Measurements from ENCODE around the gene ZNF684. TPM values are rescaled to one million over a fixed set of nuclear protein-coding genes. Genes with fewer than 3 reads are reported as not detected.
A peak's percentile ranks its signal among the peaks of the same experiment; 100 is the strongest.
"Not testable (repeated sequence)": the region's sequence is repeated elsewhere in the genome, so short reads cannot be mapped to it uniquely, and the experiment has no call there.

The ZNF684 gene
- total RNA-seq, 8 experiments from 2014 or later: 0.97 to 8.0 (median 5.6) TPM

DNA sequence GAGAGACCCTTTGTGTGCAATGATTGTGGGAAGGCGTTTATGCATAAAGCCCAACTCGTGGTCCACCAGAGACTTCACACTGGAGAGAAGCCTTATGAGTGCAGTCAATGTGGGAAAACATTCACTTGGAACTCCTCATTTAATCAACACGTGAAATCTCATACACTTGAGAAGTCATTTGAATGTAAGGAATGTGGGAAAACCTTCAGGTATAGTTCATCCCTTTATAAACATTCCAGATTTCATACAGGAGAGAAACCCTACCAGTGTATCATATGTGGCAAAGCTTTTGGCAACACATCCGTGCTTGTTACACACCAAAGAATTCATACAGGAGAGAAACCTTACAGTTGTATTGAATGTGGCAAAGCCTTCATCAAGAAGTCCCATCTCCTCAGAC lies 15.5 kb downstream of the ZNF684 start:
- WGBS, 10 experiments: 90 to 100% (median 99%) methylated on average over 1 to 4 of the region's 4 CpGs
- in situ Hi-C loops (cut with MboI; ENCODE audit: low pct_unique_long_range_greater_than_20kb in 2 of 9, low sequenced_read_pairs in 9 of 9, unreplicated experiment in 9 of 9): no loop called here
- ATAC-seq (replicated peaks in 6 of 8): no peak

DNA sequence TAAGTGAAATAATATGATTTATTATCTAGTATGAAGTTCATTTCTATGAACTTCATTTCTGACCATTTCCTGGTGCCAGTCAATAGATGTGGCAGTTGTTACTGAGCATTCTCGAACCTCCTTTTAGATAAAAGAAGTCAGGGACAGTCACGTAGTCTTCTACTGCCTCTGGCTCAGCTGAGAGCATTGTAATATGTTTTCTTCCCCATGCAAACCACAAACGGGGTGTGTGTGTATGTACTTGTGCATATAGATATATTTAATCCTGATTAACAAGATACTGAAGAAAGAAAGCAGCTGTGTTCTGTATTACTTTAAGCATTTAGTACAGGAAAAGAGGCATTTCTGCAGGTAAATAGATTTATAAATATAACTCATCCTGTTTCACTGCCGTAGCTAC lies 21.6 kb downstream of the ZNF684 start:
- 14 to 100% (median 86%) methylated on average over 1 to 4 of the region's 4 CpGs; no CpG with 5 or more reads in 1 of the 10 experiments for WGBS, 10 experiments
- peak in 3 of 8 experiments; percentile 37 to 94 (median 77) for ATAC-seq (replicated peaks in 6 of 8)
- Histone ChIP-seq H3K4me3 (no peak overlapping the region), H3K4me1 (replicated peaks in 1 of 2) (no peaks in the 10 kb centered on the region), H3K27ac (no peak overlapping the region)
- in situ Hi-C loops (cut with MboI; ENCODE audit: low pct_unique_long_range_greater_than_20kb in 2 of 9, low sequenced_read_pairs in 9 of 9, unreplicated experiment in 9 of 9): no loop called here

More for the DNA sequence above, 15.5 kb downstream of the ZNF684 start:
- no peaks in the 10 kb centered on the region for H3K4me1 ChIP-seq (replicated peaks in 1 of 2)
- H3K4me3 ChIP-seq: no peak overlapping the region
- H3K27ac ChIP-seq: no peak overlapping the region

DNA sequence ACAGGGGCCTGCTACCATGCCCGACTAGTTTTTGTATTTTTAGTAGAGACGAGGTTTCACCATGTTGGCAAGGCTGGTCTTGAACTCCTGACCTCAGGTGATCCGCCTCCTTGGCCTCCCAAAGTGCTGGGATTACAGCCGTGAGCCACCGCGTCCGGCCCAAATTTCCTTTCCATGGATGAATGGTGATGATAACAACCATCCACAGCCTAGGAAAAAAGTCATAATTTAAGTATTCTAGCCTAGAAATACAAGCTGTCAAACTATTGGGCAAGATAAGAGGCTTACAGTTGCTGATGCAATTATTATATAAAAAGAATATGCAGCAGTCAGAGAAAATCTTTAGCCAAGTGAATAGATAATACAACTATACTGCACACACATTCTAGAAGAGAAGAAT lies 23.4 kb downstream of the ZNF684 start:
- ATAC-seq (replicated peaks in 6 of 8); H3K27ac ChIP-seq; H3K4me1 ChIP-seq (replicated peaks in 1 of 2); in situ Hi-C loops (cut with MboI; ENCODE audit: low pct_unique_long_range_greater_than_20kb in 2 of 9, low sequenced_read_pairs in 9 of 9, unreplicated experiment in 9 of 9); H3K4me3 ChIP-seq: not testable (repeated sequence)
- 20 to 92% (median 73%) methylated on average over 1 to 7 of the region's 7 CpGs; no CpG with 5 or more reads in 3 of the 10 experiments for WGBS, 10 experiments

DNA sequence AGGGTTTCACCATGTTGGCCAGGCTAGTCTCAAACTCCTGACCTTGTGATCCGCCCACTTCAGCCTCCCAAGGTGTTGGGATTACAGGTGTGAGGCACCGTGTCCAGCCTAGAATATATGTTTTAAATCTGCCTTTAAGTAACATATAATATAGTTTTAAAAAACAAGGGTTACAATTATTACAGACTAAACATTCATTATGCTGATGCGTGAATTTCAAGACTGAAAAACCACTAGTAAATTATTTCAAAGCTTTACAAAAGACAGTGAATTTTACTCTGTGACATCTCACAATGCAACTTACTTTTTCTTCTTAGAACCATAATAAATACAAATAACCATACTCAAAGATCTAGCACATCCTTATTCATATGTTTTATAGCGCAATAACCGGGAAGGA lies 24.7 kb downstream of the ZNF684 start:
- Histone ChIP-seq H3K4me3 (no peak overlapping the region), H3K27ac (no peak overlapping the region), H3K4me1 (replicated peaks in 1 of 2) (no peaks in the 10 kb centered on the region)
- WGBS, 10 experiments: 74 to 100% (median 89%) methylated on average over 1 to 5 of the region's 5 CpGs; no CpG with 5 or more reads in 1 of the 10 experiments
- ATAC-seq (replicated peaks in 6 of 8): no peak
- in situ Hi-C loops (cut with MboI; ENCODE audit: low pct_unique_long_range_greater_than_20kb in 2 of 9, low sequenced_read_pairs in 9 of 9, unreplicated experiment in 9 of 9): no loop called here

DNA sequence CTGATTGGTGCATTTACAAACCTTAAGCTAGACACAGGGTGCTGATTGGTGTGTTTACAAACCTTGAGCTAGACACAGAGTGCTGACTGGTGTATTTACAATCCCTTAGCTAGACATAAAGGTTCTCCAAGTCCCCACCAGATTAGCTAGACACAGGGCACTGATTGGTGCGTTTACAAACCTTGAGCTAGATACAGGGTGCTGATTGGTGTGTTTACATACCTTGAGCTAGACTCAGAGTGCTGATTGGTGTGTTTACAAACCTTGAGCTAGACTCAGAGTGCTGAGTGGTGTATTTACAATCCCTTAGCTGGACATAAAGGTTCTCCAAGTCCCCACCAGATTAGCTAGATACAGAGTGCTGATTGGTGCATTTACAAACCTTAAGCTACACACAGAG lies 26.8 kb downstream of the ZNF684 start:
- 100% methylated on average over 1 of the region's 1 CpG; no CpG with 5 or more reads in 9 of the 10 experiments for WGBS, 10 experiments
- H3K4me1 ChIP-seq (replicated peaks in 1 of 2); in situ Hi-C loops (cut with MboI; ENCODE audit: low pct_unique_long_range_greater_than_20kb in 2 of 9, low sequenced_read_pairs in 9 of 9, unreplicated experiment in 9 of 9); H3K27ac ChIP-seq; ATAC-seq (replicated peaks in 6 of 8); H3K4me3 ChIP-seq: not testable (repeated sequence)

DNA sequence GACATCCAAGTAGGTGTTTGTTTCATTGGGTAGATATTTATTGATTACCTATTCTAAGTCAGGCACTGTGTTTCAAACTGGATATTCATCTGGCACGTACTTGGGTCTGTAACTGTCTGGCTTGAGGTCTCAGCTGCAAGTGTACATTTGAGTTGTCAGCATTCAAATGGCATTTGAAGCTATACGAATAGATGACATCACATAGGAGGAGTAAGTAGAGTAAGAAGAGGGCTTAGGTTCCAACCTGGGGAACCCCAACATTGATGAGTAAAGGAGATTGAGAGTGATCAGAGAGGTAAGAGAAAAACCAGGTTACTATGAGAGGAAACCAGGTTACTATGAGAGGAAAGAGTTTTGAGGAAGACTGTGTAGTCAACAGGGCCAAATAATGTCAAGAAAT lies 30.7 kb downstream of the ZNF684 start:
- in situ Hi-C loops (cut with MboI; ENCODE audit: low pct_unique_long_range_greater_than_20kb in 2 of 9, low sequenced_read_pairs in 9 of 9, unreplicated experiment in 9 of 9): no loop called here
- no peak for ATAC-seq (replicated peaks in 6 of 8)
- Histone ChIP-seq H3K4me3 (no peak overlapping the region), H3K27ac (no peak overlapping the region), H3K4me1 (replicated peaks in 1 of 2) (no peaks in the 10 kb centered on the region)
- WGBS, 10 experiments: 42 to 89% (median 72%) methylated on average over 1 to 2 of the region's 2 CpGs

DNA sequence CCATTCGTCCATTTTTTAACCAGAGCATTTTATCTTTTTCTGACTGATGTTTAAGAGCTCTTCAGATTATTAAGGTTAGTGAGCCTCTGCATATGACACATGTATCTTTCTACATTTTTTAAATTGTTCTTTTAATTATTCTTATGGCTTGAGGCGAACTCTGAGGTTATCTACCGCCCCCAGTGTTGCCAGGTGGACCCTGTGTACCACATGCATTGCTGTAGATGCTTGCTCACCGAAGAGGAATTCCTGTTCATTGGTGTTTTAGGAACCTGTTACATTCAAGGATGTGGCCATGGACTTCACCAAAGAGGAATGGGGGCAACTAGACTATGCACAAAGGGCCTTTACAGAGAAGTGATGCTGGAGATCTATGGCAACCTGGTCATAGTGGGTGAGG lies 31.8 kb downstream of the ZNF684 start:
- in situ Hi-C loops (cut with MboI; ENCODE audit: low pct_unique_long_range_greater_than_20kb in 2 of 9, low sequenced_read_pairs in 9 of 9, unreplicated experiment in 9 of 9): no loop called here
- 16 to 92% (median 71%) methylated on average over 1 to 4 of the region's 4 CpGs for WGBS, 10 experiments
- no peak for ATAC-seq (replicated peaks in 6 of 8)
- Histone ChIP-seq H3K27ac (no peak overlapping the region), H3K4me3 (no peak overlapping the region), H3K4me1 (replicated peaks in 1 of 2) (no peaks in the 10 kb centered on the region)

DNA sequence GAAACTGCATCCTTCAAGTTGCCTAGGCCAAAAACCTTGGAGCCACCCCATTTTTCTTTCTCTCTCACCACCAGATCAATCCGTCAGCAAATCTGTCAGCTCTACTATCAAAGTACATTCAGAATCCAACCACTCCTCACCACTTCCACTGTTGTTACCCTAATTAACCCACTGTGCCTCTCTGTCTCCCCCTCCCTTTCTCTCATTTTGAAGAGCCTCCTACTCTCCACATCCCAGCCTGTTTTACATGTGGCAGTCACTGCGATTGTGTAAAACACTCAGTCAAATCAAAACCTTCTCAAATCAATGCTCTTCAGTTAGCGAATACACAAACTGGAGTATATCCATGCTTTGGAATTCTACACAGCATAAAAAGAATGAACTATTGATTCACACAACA lies 33.1 kb downstream of the ZNF684 start:
- no peak overlapping the region for H3K4me3 ChIP-seq
- H3K27ac ChIP-seq: no peak overlapping the region
- ATAC-seq (replicated peaks in 6 of 8): no peak
- in situ Hi-C loops (cut with MboI; ENCODE audit: low pct_unique_long_range_greater_than_20kb in 2 of 9, low sequenced_read_pairs in 9 of 9, unreplicated experiment in 9 of 9): no loop called here
- H3K4me1 ChIP-seq (replicated peaks in 1 of 2): no peaks in the 10 kb centered on the region
- 17 to 70% (median 40%) methylated on average over 1 to 3 of the region's 3 CpGs; no CpG with 5 or more reads in 2 of the 10 experiments for WGBS, 10 experiments

DNA sequence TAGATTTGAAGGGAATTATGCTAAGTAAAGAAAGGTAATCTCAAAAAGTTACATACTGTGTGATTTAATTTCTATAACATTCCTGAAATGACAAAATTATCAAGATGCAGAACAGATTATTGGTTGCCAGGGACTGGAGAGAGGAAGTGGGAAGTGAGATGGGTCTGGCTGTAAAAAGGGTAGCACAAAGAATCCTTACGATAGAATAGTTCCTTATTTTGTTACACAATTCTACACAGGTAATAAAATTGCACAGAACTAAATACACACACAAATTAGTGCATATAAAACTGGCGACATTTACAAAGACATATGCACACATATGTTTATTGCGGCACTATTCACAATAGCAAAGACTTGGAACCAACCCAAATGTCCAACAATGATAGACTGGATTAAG lies 33.5 kb downstream of the ZNF684 start:
- no peaks in the 10 kb centered on the region for H3K4me1 ChIP-seq (replicated peaks in 1 of 2)
- no peak for ATAC-seq (replicated peaks in 6 of 8)
- no peak overlapping the region for H3K27ac ChIP-seq
- no peak overlapping the region for H3K4me3 ChIP-seq
- in situ Hi-C loops (cut with MboI; ENCODE audit: low pct_unique_long_range_greater_than_20kb in 2 of 9, low sequenced_read_pairs in 9 of 9, unreplicated experiment in 9 of 9): no loop called here
- 55 to 100% (median 85%) methylated on average over 1 to 3 of the region's 3 CpGs; no CpG with 5 or more reads in 1 of the 10 experiments for WGBS, 10 experiments

DNA sequence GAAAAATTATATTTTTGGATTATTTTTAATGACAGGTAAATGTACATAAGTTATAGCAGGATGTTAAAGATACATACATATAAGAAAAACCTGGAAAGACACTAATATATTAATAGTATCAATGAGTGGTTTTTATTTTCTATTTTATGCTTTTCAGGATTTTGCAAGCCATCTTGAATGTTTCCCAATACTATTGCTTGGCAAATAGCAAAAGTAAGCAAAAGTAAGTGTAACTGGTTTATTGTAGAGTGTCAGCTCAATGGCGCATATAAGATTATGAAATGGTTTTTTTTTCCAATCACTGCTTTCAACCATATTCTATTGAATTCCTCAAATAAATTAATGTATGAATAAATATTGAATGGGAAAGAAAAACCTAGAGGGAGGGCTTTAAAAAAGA lies 36.4 kb downstream of the ZNF684 start:
- WGBS, 10 experiments: 58 to 100% (median 100%) methylated on average over 1 of the region's 1 CpG; no CpG with 5 or more reads in 1 of the 10 experiments
- no peaks in the 10 kb centered on the region for H3K4me1 ChIP-seq (replicated peaks in 1 of 2)
- no peak overlapping the region for H3K27ac ChIP-seq
- no peak overlapping the region for H3K4me3 ChIP-seq
- in situ Hi-C loops (cut with MboI; ENCODE audit: low pct_unique_long_range_greater_than_20kb in 2 of 9, low sequenced_read_pairs in 9 of 9, unreplicated experiment in 9 of 9): no loop called here
- ATAC-seq (replicated peaks in 6 of 8): no peak

DNA sequence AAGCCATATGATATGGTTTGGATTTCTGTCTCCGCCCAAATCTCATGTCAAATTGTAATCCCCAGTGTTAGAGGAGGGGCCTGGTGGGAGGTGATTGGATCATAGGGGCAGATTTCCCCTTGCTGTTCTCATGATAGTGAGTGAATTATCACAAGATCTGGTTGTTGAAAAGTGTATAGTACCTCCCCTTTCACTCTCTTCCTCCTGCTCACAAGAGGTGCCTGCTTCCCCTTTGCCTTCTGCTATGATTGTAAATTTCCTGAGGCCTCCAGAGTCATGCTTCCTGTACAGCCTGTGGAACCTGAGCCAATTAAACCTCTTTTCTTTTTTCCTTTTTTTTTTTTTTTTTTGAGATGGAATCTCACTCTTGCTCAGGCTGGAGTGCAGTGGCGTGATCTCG lies 43.4 kb downstream of the ZNF684 start:
- ATAC-seq (replicated peaks in 6 of 8); H3K27ac ChIP-seq; H3K4me1 ChIP-seq (replicated peaks in 1 of 2); in situ Hi-C loops (cut with MboI; ENCODE audit: low pct_unique_long_range_greater_than_20kb in 2 of 9, low sequenced_read_pairs in 9 of 9, unreplicated experiment in 9 of 9); H3K4me3 ChIP-seq: not testable (repeated sequence)
- WGBS, 10 experiments: 14 to 97% (median 70%) methylated on average over 1 to 3 of the region's 3 CpGs; no CpG with 5 or more reads in 2 of the 10 experiments

DNA sequence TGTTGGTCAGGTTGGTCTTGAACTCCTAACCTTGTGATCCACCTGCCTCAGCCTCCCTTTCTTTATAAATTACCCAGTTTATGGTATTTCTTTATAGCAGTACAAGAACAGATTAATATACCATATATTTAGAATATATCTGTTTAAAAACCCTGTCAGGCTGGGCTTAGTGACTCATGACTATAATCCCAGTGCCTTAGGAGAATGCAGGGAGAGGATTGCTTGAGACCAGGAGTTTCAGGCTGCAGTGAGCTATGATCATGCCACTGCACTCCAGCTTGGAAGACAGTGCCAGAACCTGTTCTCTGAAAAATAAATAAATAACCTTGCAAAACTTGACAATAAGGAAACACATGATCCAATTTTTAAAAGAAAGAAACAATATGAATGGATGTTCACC lies 43.9 kb downstream of the ZNF684 start:
- in situ Hi-C loops (cut with MboI; ENCODE audit: low pct_unique_long_range_greater_than_20kb in 2 of 9, low sequenced_read_pairs in 9 of 9, unreplicated experiment in 9 of 9): no loop called here
- Histone ChIP-seq H3K4me3 (no peak overlapping the region), H3K4me1 (replicated peaks in 1 of 2) (no peaks in the 10 kb centered on the region), H3K27ac (no peak overlapping the region)
- ATAC-seq (replicated peaks in 6 of 8): no peak

DNA sequence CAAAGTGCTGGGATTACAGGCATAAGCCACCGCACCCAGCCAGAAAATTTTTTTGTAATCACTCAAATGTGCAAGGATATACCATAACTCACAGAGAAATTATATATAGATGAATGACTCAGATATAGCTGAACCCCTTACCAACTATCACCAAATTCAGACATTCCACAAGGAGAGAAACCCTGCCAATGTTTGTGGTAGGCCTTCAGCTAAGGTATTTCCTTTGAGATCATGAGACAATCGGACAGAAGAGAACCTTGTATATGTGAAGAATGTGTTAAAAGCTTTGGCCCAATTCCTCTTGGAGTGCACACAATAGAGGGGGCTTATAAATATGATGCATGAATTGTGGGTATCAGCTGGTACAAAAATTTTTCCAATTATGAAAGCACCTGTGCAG lies 50.7 kb downstream of the ZNF684 start:
- in situ Hi-C loops (cut with MboI; ENCODE audit: low pct_unique_long_range_greater_than_20kb in 2 of 9, low sequenced_read_pairs in 9 of 9, unreplicated experiment in 9 of 9): no loop called here
- WGBS, 10 experiments: 67 to 93% (median 83%) methylated on average over 1 to 2 of the region's 2 CpGs; no CpG with 5 or more reads in 4 of the 10 experiments

DNA sequence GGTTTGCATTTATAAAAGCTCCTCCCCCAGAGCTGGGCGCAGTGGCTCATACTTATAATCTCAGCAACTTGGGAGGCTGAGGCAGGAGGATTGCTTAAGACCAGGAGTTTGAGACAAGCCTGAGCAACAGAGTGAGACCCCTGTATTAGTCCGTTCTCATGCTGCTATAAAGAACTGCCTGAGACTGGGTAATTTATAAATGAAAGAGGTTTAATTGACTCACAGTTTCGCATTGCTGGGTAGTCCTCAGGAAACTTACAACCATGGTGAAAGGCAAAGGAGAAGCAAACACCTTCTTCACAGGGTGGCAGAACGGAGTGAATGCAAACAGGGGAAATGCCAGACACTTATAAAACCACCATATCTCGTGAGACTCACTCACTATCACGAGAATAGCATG lies 52.5 kb downstream of the ZNF684 start:
- Histone ChIP-seq H3K27ac (no peak overlapping the region), H3K4me1 (replicated peaks in 1 of 2) (no peaks in the 10 kb centered on the region), H3K4me3 (no peak overlapping the region)
- 0 to 92% (median 62%) methylated on average over 1 to 6 of the region's 6 CpGs; no CpG with 5 or more reads in 2 of the 10 experiments for WGBS, 10 experiments
- ATAC-seq (replicated peaks in 6 of 8): no peak
- in situ Hi-C loops (cut with MboI; ENCODE audit: low pct_unique_long_range_greater_than_20kb in 2 of 9, low sequenced_read_pairs in 9 of 9, unreplicated experiment in 9 of 9): no loop called here

More for the DNA sequence above, 50.7 kb downstream of the ZNF684 start:
- H3K4me1 ChIP-seq (replicated peaks in 1 of 2): no peaks in the 10 kb centered on the region
- ATAC-seq (replicated peaks in 6 of 8): no peak
- H3K4me3 ChIP-seq: no peak overlapping the region
- no peak overlapping the region for H3K27ac ChIP-seq
